B cell (primary cell): ENCODE measurements around the gene ZNF791. TPM values are rescaled to one million over a fixed set of nuclear protein-coding genes. Genes with fewer than 3 reads are reported as not detected.

Experiments
- ATAC-seq: fragments of 200-7000 bp; cut with Tn5 transposase; one replicate; pipeline ENCODE4 v1.10.0; 2021; ENCODE audit warnings: low read depth, mild to moderate bottlenecking, moderate number of reproducible peaks, moderate library complexity
- CTCF ChIA-PET: fragments of 350-600 bp; sonication (Branson Sonifier 250); formaldehyde crosslinking; loops from one replicate; lab custom pipeline; 2021; ENCODE audit warnings: antibody characterized with exemption, inconsistent platforms; lab: Charles Lee
- POLR2A ChIA-PET: fragments of 350-600 bp; sonication (Branson Sonifier 250); formaldehyde crosslinking; loops from one replicate; lab custom pipeline; 2021; ENCODE audit warnings: antibody characterized with exemption; lab: Charles Lee
- DNase-seq: peaks from one replicate; pipeline ENCODE4 v3.0.0; 2013
- H2AFZ ChIP-seq: 2 replicates; pipeline ENCODE4 v1.6.1; 2012; ENCODE audit warnings: mild to moderate bottlenecking, low read depth, low read length; ENCODE audit not compliant: insufficient read depth, poor library complexity, severe bottlenecking
- H3K27ac ChIP-seq, 2 donors: 1 replicate in 1 of 2; 2 replicates in 1 of 2; pipeline ENCODE4 v1.5.1; 2012 to 2013; ENCODE audit warnings: low read length in 2 of 2, mild to moderate bottlenecking in 2 of 2, moderate library complexity in 1 of 2
- H3K27me3 ChIP-seq, 4 experiments: fragments of 200-600 bp in 1 of 4; sonication (generic) in 1 of 4; replicated peaks in 1 of 4; 1 replicate in 2 of 4; 2 replicates in 2 of 4; pipeline versions ENCODE4 v1.6.1 to v1.7.0; 2013 to 2016; ENCODE audit warnings: low read length in 3 of 4, mild to moderate bottlenecking in 2 of 4, mixed read lengths in 1 of 4, moderate library complexity in 1 of 4; ENCODE audit not compliant: insufficient read depth in 4 of 4, control insufficient read depth in 3 of 4; ENCODE audit errors: control extremely low read depth in 1 of 4
- H3K36me3 ChIP-seq, 2 experiments: replicated peaks in 1 of 2; 1 replicate in 1 of 2; 2 replicates in 1 of 2; pipeline versions ENCODE4 v1.6.1 to v1.7.1; 2013; ENCODE audit warnings: low read length in 1 of 2; ENCODE audit not compliant: insufficient read depth in 2 of 2, control insufficient read depth in 1 of 2; ENCODE audit errors: control extremely low read depth in 1 of 2, extremely low read depth in 1 of 2
- H3K4me1 ChIP-seq, 2 donors: fragments of 200-600 bp in 1 of 2; sonication (generic) in 1 of 2; 1 replicate in 1 of 2; 2 replicates in 1 of 2; pipeline versions ENCODE4 v1.5.1 to v1.6.1; 2013 to 2017; ENCODE audit warnings: low read length in 2 of 2; ENCODE audit not compliant: control insufficient read depth in 2 of 2, insufficient read depth in 2 of 2
- H3K4me2 ChIP-seq: replicated peaks from 2 replicates; pipeline ENCODE3; 2012; ENCODE audit warnings: mild to moderate bottlenecking, low read depth, low read length; ENCODE audit not compliant: poor library complexity, severe bottlenecking
- H3K4me3 ChIP-seq, 5 experiments: fragments of 200-600 bp in 1 of 5; sonication (generic) in 1 of 5; 1 replicate in 3 of 5; 2 replicates in 2 of 5; pipeline versions ENCODE4 v1.5.1 to v1.7.0; 2011 to 2016; ENCODE audit warnings: low read length in 4 of 5, mild to moderate bottlenecking in 4 of 5, low read depth in 2 of 5, control low read depth in 1 of 5, moderate library complexity in 1 of 5; ENCODE audit not compliant: insufficient read depth in 1 of 5; ENCODE audit errors: control extremely low read depth in 1 of 5, extremely low read depth in 1 of 5
- H3K79me2 ChIP-seq: fragments of 200-600 bp; sonication (generic); one replicate; pipeline ENCODE4 v1.6.0; 2016; ENCODE audit warnings: low read length; ENCODE audit not compliant: control insufficient read depth, insufficient read depth
- H3K9ac ChIP-seq: fragments of 200-600 bp; sonication (generic); 2 replicates; pipeline ENCODE4 v1.6.1; 2017; ENCODE audit warnings: mild to moderate bottlenecking, low read length, moderate library complexity
- H3K9me3 ChIP-seq, 3 donors: one replicate each; pipeline versions ENCODE4 v1.6.1 to v1.7.1; 2013; ENCODE audit warnings: low read length in 2 of 3; ENCODE audit not compliant: control insufficient read depth in 2 of 3, insufficient read depth in 1 of 3; ENCODE audit errors: control extremely low read depth in 1 of 3
- H4K20me1 ChIP-seq: 2 replicates; pipeline ENCODE4 v1.6.0; 2012; ENCODE audit warnings: mild to moderate bottlenecking, low read length; ENCODE audit not compliant: insufficient read depth, control insufficient read depth, poor library complexity, severe bottlenecking
- H3K27ac Mint-ChIP-seq: one replicate; pipeline ENCODE4 v1.8.0; 2021; ENCODE audit warnings: mixed read lengths
- H3K27me3 Mint-ChIP-seq: one replicate; pipeline ENCODE4 v1.8.0; 2021; ENCODE audit warnings: mixed read lengths
- H3K4me1 Mint-ChIP-seq: one replicate; pipeline ENCODE4 v1.8.0; 2021; ENCODE audit warnings: mixed read lengths
- H3K4me3 Mint-ChIP-seq: one replicate; pipeline ENCODE4 v1.8.0; 2021; ENCODE audit warnings: mixed read lengths
- H3K9me3 Mint-ChIP-seq: one replicate; pipeline ENCODE4 v1.8.0; 2022; ENCODE audit warnings: mixed read lengths; ENCODE audit not compliant: insufficient read depth
- EZH2 ChIP-seq: IDR thresholded peaks from 2 replicates; pipeline ENCODE4 v1.6.1; 2012; ENCODE audit warnings: borderline replicate concordance, low read depth, mild to moderate bottlenecking, moderate library complexity, low read length; ENCODE audit not compliant: insufficient read depth, poor library complexity, severe bottlenecking
- WGBS: methylation state at CpG from one replicate; pipeline ENCODE4 v1.1.5; 2013; ENCODE audit warnings: missing lambda C conversion rate; ENCODE audit not compliant: insufficient coverage; 5-methylcytosine and 5-hydroxymethylcytosine counted together
- intact Hi-C: fragments of 100-400 bp; cut with micrococcal nuclease; formaldehyde crosslinking; loops from one replicate; pipeline ENCODE4 v1.10.0; 2022
- polyA minus RNA-seq: library from RNA; depleted of rRNA, polyadenylated mRNA; stranded (reverse); fragments of >200 nt; gene quantifications from 2 replicates; pipeline ENCODE4 v1.2.3, GENCODE V29; 2012
- polyA plus RNA-seq: library from polyadenylated mRNA; depleted of rRNA; stranded (reverse); fragments of >200 nt; gene quantifications from 2 replicates; pipeline ENCODE4 v1.2.3, GENCODE V29; 2012
- total RNA-seq, 2 donors: library from RNA; stranded (reverse); fragments of 120-200 nt in 1 of 2; gene quantifications; 1 replicate in 1 of 2; 2 replicates in 1 of 2; pipeline versions ENCODE4 v1.2.3 to v1.2.4, GENCODE V29; 2013 to 2022
- TF ChIP-seq, protein P1 (sequence below): fragments of 200-600 bp; IDR thresholded peaks from one replicate; pipeline ENCODE4 v1.8.0; 2022; ENCODE audit warnings: antibody characterized with exemption, mild to moderate bottlenecking

ZNF791 gene
- total RNA-seq (56.0 and 57.9 TPM in 2 replicates), polyA plus RNA-seq (17.5 and 41.9 TPM in 2 replicates), polyA minus RNA-seq (35.0 and 36.2 TPM in 2 replicates)
- 32.1 TPM for total RNA-seq (2013)

GRCh38 chr19:12610540-12611360 is at the start of gene ZNF791, which contains the start of gene ZNF490:
Gene ZNF791, plus strand, starts transcription at chr19:12610920. Its CDS starts 160 bp downstream, at chr19:12611080.
Gene ZNF490, minus strand, starts transcription at chr19:12610813. Its CDS starts 133 bp downstream, at chr19:12610680.
- Mint-ChIP-seq H3K4me1 (peaks cover 54% of the 10 kb centered on the region), H3K4me3 (peak within 1 kb of the TSS; percentile 100), H3K9me3 (no peaks in the 10 kb centered on the region), H3K27ac (peak within 1 kb of the TSS; percentile 100), H3K27me3 (no peaks in the 10 kb centered on the region)
- TF ChIP-seq, protein P1, sequence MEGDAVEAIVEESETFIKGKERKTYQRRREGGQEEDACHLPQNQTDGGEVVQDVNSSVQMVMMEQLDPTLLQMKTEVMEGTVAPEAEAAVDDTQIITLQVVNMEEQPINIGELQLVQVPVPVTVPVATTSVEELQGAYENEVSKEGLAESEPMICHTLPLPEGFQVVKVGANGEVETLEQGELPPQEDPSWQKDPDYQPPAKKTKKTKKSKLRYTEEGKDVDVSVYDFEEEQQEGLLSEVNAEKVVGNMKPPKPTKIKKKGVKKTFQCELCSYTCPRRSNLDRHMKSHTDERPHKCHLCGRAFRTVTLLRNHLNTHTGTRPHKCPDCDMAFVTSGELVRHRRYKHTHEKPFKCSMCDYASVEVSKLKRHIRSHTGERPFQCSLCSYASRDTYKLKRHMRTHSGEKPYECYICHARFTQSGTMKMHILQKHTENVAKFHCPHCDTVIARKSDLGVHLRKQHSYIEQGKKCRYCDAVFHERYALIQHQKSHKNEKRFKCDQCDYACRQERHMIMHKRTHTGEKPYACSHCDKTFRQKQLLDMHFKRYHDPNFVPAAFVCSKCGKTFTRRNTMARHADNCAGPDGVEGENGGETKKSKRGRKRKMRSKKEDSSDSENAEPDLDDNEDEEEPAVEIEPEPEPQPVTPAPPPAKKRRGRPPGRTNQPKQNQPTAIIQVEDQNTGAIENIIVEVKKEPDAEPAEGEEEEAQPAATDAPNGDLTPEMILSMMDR = no peak
- no peak for TF ChIP-seq EZH2
- CTCF ChIA-PET = interaction anchor here (0.9 to 1.4 kb wide), 8 partner anchors 29 to 115 kb away, joined by 3 to 8 read pairs (median 4); no protein-coding TSS in a partner anchor
- H3K4me2 ChIP-seq = peak within 1 kb of the TSS; percentile 91
- POLR2A ChIA-PET = interaction anchor here (0.6 to 2.0 kb wide), 9 partner anchors 14 to 1052 kb away, joined by 3 to 15 read pairs (median 4); partner anchors contain the start of genes DHPS, MAN2B1 and WDR83
- peaks cover 8% of the 10 kb centered on the region for H4K20me1 ChIP-seq
- ATAC-seq = peak; percentile 73
- DNase-seq = peak; percentile 97
- H2AFZ ChIP-seq = peak within 1 kb of the TSS; percentile 83
- H3K9me3 ChIP-seq = peaks cover 0 to 3% (median 0%) of the 10 kb centered on the region in 3 donors
- peak within 1 kb of the TSS; percentile 89 to 99 (median 98) for H3K4me3 ChIP-seq
- peaks cover 91% of the 10 kb centered on the region for H3K79me2 ChIP-seq
- H3K36me3 ChIP-seq = peaks cover 4 to 27% of the 10 kb centered on the region in 2 experiments
- H3K27ac ChIP-seq = peak within 1 kb of the TSS; percentile 93 to 96
- H3K4me1 ChIP-seq = peaks cover 50 to 72% of the 10 kb centered on the region in 2 donors
- intact Hi-C loops = loop anchor here (1.0 to 5.0 kb wide), 5 partner anchors 30 to 182 kb away; partner anchors contain the start of genes GET3, JUNB and ZNF564
- no peaks in the 10 kb centered on the region for H3K27me3 ChIP-seq
- peak within 1 kb of the TSS; percentile 96 for H3K9ac ChIP-seq
- under 1% methylated on average over 53 of the region's 61 CpGs for WGBS
